Embryonic facial prominence (tissue), 1 donor: Measurements from ENCODE around the gene ACSBG1.
"Not testable (repeated sequence)": the region's sequence is repeated elsewhere in the genome, so short reads cannot be mapped to it uniquely, and the experiment has no call there.

ENCODE experiments used
- DNase-seq: peaks from one replicate; pipeline ENCODE4 v3.0.0-alpha.2; 2016; ENCODE audit errors: extremely low spot score

The ACSBG1 gene

GRCh38 chr15:78167227-78167888 is 67.0 kb downstream of the ACSBG1 start:
- DNase-seq = no peak

- no peak for DNase-seq
Observed at GRCh38 chr15:78164010-78164409, 70.4 kb downstream of the ACSBG1 start.

DNA sequence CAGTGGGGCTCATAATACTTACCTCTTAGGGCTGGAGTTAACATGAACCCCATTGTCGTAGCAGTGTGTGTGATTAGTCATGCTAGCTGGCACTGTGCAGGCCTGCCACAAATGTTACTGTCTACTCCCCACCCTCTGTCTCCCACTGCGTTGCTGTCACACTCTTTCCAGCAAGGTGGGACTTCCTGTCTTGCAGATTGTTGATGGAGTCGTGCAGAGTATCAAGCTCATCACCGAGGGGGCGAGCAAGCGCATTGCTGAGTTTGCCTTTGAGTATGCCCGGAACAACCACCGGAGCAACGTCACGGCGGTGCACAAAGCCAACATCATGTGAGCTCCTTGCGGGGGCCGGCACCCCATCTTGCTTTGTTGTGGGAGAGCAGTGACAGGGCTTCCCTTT is 72.3 kb downstream of the ACSBG1 start:
- DNase-seq = no peak

- no peak for DNase-seq
Observed at GRCh38 chr15:78159395-78159794, 75.0 kb downstream of the ACSBG1 start.

DNA sequence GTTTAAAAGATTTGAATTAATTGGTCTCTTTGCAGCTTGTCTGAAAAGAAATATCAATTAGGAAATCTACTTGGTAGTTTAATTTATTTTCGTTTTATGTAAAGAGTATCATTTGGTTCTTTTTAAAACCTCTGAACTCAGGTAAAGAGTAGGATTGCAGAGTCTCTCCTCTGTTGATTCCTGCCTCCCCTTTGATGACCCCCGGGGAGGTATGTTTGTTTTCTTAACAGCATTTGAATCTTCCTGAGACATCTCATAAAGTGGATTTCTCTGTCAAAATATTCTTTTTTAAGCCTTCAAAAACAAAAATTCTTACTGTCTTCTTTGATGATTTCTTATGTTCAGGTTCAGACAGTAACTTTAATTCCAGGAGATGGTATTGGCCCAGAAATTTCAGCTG is 77.2 kb downstream of the ACSBG1 start:
- DNase-seq = no peak

DNA sequence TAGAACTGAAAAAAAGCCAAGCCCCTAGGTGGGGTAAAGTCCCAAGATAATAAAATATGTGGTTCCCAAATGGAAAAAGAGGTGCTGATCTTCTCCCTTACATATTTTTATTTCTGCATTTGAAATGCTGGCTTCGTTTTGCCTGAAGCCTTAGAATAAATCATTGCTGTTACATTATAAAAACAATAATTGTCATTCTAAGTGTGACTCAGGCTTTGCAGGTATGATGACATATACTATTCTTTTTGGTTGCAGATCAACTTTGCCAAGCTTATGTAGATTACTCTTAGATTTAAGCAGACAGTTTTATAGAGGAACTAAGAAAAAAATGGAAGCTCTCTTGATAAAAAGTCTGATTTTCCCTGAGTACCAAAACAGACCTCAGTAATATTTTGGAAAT is 77.7 kb downstream of the ACSBG1 start:
- no peak for DNase-seq

DNA sequence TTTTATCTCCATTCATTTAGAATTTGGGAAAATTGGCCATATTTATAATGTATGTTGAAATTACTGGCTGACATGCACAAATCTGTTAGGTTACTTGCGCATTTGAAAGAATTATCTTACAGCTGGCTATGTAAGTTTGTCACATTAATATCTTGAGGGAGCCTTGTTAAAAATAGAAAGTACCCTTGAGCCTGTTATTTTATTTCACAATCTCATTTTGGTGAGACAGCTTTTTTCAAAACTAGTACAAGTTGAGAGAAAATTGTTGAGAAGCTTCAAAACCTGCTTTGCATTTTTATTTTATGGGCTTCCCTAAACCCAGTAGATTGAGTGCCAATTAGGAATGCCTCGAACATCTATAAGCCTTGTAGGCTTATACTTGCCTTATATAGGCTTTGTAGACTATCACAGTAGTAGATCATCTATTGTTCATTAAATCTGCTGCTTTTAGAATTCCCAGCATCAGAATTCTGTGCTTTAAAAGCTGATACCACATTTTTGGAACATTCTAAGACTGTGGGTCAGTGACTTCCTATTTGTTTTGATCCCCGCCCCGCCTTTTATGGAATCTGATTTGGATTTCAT is 78.9 kb downstream of the ACSBG1 start:
- DNase-seq = no peak

- DNase-seq = no peak
Observed at GRCh38 chr15:78154955-78155354, 79.4 kb downstream of the ACSBG1 start.

DNA sequence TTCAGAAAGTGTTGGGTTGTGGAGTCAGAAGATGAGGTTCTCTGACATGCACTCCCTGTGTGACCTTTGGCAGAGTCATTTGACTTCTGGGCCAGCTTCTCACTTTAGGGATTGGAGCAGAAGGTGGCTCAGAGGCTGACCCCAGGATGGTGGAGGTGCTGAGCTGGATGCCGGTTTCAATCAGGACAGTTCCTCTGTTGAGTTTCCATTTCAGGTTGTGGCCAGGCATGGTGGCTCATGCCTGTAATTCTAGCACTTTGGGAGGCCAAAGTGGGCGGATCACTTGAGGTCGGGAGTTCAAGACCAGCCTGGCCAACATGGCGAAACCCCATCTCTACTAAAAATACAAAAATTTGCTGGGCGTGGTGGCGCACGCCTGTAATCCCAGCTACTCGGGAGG is 83.3 kb downstream of the ACSBG1 start:
- DNase-seq = not testable (repeated sequence)

- DNase-seq = no peak
Observed at GRCh38 chr15:78149805-78150751, 84.3 kb downstream of the ACSBG1 start.

DNA sequence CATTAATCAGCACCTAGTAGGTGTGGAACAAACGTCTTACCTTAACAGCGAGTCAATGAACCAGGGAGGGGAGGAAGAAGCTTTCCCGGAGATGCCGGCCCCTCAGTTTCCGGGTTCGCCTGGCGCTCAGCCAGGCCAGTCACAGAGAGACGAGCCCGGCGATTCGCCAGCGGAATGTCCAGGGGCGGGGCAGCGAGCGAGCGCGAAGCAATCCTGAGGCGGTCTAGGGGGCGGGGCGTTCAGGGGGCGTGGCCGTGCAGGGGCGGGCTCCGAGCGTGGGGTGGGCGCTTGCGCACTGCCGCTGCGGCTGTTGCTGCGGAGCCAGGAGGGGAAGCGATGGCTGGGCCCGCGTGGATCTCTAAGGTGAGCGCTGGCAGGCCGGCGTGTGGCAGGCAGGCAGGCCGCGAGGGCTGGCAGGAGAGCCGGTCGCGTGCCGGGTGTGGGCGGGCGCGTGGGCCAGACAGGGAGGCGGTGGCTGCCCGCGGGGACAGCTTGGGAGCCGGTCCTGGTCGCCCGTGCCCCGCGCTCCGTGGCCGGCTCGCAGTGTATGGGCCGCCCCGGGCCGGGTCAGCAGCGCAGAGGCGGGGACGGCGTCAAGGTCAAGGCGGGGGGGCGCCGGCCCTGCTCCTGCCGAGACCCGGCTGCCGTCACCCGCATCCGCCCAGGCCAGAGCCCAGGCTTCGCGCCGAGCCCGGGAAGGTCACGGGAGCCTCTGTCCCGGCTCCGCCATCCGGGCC is 85.1 kb downstream of the ACSBG1 start, which contains the start of gene IDH3A:
TSS of gene IDH3A (plus strand) at position 295 of the 737 bp plus-strand sequence. CDS start at position 337, 42 bp downstream.
- peak; percentile 96 for DNase-seq

- DNase-seq = no peak
Observed at GRCh38 chr15:78148392-78149067, 85.8 kb downstream of the ACSBG1 start.

- no peak for DNase-seq
Observed at GRCh38 chr15:78147566-78147965, 86.8 kb downstream of the ACSBG1 start.

GRCh38 chr15:78146425-78147154 is 87.8 kb downstream of the ACSBG1 start:
- DNase-seq = no peak

DNA sequence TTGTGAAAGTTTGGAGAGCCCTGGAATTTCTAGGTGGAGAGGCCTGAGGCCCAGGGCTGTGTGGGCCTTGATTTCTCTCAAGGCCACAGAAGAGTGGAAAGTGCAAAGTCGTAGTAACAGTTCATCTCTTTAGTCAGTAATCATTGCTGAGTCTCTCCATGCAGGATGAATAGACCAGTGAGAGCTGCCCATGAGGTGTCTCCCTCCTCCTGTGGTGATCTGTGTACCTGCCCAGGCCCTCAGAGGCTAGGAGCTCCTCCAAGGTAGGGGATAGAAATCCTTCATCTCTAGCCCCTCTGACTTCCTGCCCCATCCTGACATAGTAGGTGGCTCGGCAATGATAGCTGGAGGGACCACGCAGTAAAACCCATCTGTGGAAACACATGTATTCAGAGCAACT is 92.0 kb downstream of the ACSBG1 start:
- DNase-seq = no peak

DNA sequence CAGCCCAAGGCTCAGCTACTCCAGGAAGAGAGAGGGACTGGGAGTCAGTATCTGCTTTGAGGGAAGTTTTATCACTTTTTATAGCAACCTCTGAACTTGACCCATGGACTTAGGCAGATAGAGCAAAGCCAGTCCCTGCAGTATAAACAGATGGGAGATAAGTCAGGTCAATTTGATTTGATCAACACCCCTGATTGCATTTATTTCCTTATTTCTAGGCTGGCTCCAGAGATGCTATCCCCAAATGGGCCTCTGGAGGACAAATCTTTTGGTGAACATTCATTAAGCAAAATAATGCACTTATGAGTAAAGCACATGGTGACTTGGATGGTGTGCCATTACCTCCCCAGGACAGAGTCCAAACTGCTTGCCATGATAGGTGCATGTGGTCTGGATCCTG is 94.1 kb downstream of the ACSBG1 start:
- DNase-seq = no peak

DNA sequence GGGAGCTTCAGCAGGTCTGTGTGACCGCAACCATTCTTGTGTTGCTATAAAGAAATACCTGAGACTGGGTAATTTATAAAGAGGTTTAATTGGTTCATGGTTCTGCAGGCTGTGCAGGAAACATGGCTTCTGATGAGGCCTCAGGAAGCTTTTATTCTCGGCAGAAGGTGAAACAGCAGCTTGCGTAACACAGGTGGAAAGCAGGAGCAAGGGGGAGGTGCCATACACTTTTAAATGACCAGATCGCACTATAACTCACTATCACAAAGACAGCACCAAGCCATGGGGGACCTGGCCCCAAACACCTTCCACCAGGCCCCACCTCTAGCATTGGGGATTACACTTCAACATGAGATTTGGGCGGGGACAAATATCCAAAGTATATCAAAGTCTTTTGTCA is 94.8 kb downstream of the ACSBG1 start:
- no peak for DNase-seq

- DNase-seq = no peak
Observed at GRCh38 chr15:78133801-78134200, 100.6 kb downstream of the ACSBG1 start.

DNA sequence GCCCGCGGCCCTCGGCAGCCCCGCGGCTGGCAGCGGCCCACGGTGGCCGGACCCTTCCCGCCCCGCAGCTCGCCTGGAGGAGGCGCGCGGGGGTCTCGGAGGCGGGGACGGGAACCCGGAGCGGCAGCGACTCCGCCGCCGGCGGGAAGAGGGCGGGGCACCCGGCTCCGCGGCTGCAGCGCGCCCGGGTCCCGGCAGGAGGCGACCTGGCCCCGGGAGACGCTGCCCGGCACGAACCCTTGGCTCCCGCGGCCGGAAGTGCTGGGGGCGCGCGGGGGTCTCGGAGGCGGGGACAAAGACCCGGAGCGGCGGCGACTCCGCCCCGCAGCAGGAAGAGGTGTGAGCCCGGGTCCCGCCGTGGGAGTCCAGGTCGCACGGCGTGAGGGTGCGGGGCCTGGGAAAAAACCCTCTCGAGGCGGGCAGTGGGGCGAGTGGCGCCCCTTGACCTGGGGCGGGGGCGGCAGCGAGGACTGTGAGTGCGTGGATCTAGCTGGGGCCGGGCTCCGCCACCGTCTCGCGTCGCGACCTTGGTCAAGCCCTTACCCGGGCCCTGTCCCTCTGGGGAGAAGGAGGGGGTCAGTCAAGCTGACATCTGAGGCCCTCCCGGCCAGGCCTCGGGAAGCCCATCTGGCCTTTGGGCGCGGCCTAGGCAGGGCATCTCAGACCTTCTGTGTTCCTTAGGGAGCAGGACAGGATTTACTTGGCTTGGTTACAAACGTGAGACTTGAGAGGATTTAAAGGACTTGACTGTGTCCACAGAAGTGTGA is 102.9 kb downstream of the ACSBG1 start, which contains the start of gene CIB2:
TSS of gene CIB2 (minus strand) at position 151 of the 767 bp plus-strand sequence. CDS start 230 bp downstream, outside the sequence.
- DNase-seq = peak; percentile 62
